SK-N-SH (cell line): ENCODE data around the gene MFAP3. TPM values are rescaled to one million over a fixed set of nuclear protein-coding genes. Genes with fewer than 3 reads are reported as not detected.

ENCODE experiments used
- CTCF ChIA-PET: fragments of 300-600, 350-600 bp; formaldehyde crosslinking; extraction: SDS; loops from one replicate; lab custom pipeline; 2021; lab: Yijun Ruan, JAX
- POLR2A ChIA-PET: fragments of 350-600 bp; sonication (Branson Sonifier 250); formaldehyde crosslinking; extraction: SDS; loops from one replicate; lab custom pipeline; 2020; ENCODE audit warnings: antibody characterized with exemption, inconsistent platforms; lab: Yijun Ruan, JAX
- DNase-seq: peaks from one replicate; pipeline ENCODE4 v3.0.0; 2012
- H2AFZ ChIP-seq: fragments of 200-600 bp; sonication (generic); 2 replicates; pipeline ENCODE4 v1.8.1; 2016; ENCODE audit warnings: antibody characterized with exemption, mild to moderate bottlenecking, low read depth
- H3F3A ChIP-seq: fragments of 200-600 bp; sonication (generic); replicated peaks from 2 replicates; pipeline ENCODE3; 2016; ENCODE audit warnings: antibody characterized with exemption, mild to moderate bottlenecking; ENCODE audit not compliant: insufficient read depth
- H3K27ac ChIP-seq, 2 experiments: fragments of 200-500 bp in 1 of 2; fragments of 200-600 bp in 1 of 2; sonication (Bioruptor generic) in 1 of 2; sonication (generic), shearing (Covaris generic) in 1 of 2; 2 replicates each; pipeline versions ENCODE4 v1.5.1 to v1.6.1; 2014 to 2016; ENCODE audit warnings: low read depth in 2 of 2, inconsistent platforms in 1 of 2, low read length in 1 of 2, mild to moderate bottlenecking in 1 of 2, mixed read lengths in 1 of 2
- H3K27me3 ChIP-seq: fragments of 200-600 bp; sonication (generic), shearing (Covaris generic); 2 replicates; pipeline ENCODE4 v1.6.1; 2016; ENCODE audit warnings: mixed run types; ENCODE audit not compliant: insufficient read depth
- H3K36me3 ChIP-seq, 2 experiments: fragments of 200-500 bp in 1 of 2; fragments of 200-600 bp in 1 of 2; sonication (Bioruptor generic) in 1 of 2; sonication (generic) in 1 of 2; replicated peaks in 1 of 2; 2 replicates each; pipeline versions ENCODE3 to v1.5.1; 2014 to 2016; ENCODE audit warnings: low read length in 1 of 2, mild to moderate bottlenecking in 1 of 2; ENCODE audit not compliant: insufficient read depth in 2 of 2, control insufficient read depth in 1 of 2
- H3K4me1 ChIP-seq, 2 experiments: fragments of 200-500 bp in 1 of 2; fragments of 200-600 bp in 1 of 2; sonication (Bioruptor generic) in 1 of 2; sonication (generic), shearing (Covaris generic) in 1 of 2; 2 replicates each; pipeline versions ENCODE4 v1.5.1 to v1.6.1; 2014 to 2016; ENCODE audit warnings: low read depth in 1 of 2, low read length in 1 of 2, mixed run types in 1 of 2; ENCODE audit not compliant: insufficient read depth in 2 of 2, control insufficient read depth in 1 of 2
- H3K4me2 ChIP-seq: fragments of 200-600 bp; sonication (generic), shearing (Covaris generic); 2 replicates; pipeline ENCODE4 v1.6.1; 2017; ENCODE audit warnings: mixed run types
- H3K4me3 ChIP-seq, 2 experiments: fragments of 200-500 bp in 1 of 2; fragments of 200-600 bp in 1 of 2; sonication (Bioruptor generic) in 1 of 2; sonication (generic), shearing (Covaris generic) in 1 of 2; 2 replicates each; pipeline versions ENCODE4 v1.5.1 to v1.8.1; 2014 to 2016; ENCODE audit warnings: low read depth in 2 of 2, inconsistent platforms in 1 of 2, low read length in 1 of 2, mild to moderate bottlenecking in 1 of 2, mixed read lengths in 1 of 2, moderate library complexity in 1 of 2
- H3K79me2 ChIP-seq: fragments of 200-600 bp; sonication (generic); 2 replicates; pipeline ENCODE4 v1.8.1; 2017; ENCODE audit warnings: mild to moderate bottlenecking; ENCODE audit not compliant: insufficient read depth
- H3K9ac ChIP-seq: fragments of 200-600 bp; sonication (generic); 2 replicates; pipeline ENCODE4 v1.6.1; 2017; ENCODE audit warnings: mixed run types
- H3K9me2 ChIP-seq: fragments of 200-600 bp; sonication (generic); 2 replicates; pipeline ENCODE4 v1.6.1; 2017; ENCODE audit warnings: mixed run types
- H3K9me3 ChIP-seq: fragments of 200-600 bp; sonication (generic); 2 replicates; pipeline ENCODE4 v1.6.1; 2017; ENCODE audit warnings: mixed run types, mild to moderate bottlenecking, moderate library complexity
- H4K20me1 ChIP-seq: fragments of 200-600 bp; sonication (generic); 2 replicates; pipeline ENCODE4 v1.6.1; 2017; ENCODE audit warnings: mild to moderate bottlenecking, mixed run types; ENCODE audit not compliant: insufficient read depth
- CHD2 ChIP-seq: fragments of 150-350 bp; IDR thresholded peaks from 2 replicates; pipeline ENCODE4 v1.6.1; 2018; ENCODE audit warnings: low read length; ENCODE audit not compliant: partially characterized antibody
- CTCF ChIP-seq: fragments of 200-600 bp; sonication (generic); IDR thresholded peaks from 2 replicates; pipeline ENCODE4 v1.6.1; 2017; ENCODE audit warnings: antibody characterized with exemption, mild to moderate bottlenecking, moderate library complexity
- ELF1 ChIP-seq: IDR thresholded peaks from 2 replicates; pipeline ENCODE4 v1.4.0; 2012
- FOXJ3 ChIP-seq: sonication (generic); formaldehyde crosslinking; IDR thresholded peaks from 2 replicates; pipeline ENCODE4 v1.5.1; 2020; ENCODE audit warnings: mild to moderate bottlenecking, missing genetic modification reagents
- GATA2 ChIP-seq: sonication (generic); formaldehyde crosslinking; IDR thresholded peaks from 2 replicates; pipeline ENCODE4 v1.5.0; 2020; ENCODE audit warnings: mild to moderate bottlenecking, missing genetic modification reagents
- MAX ChIP-seq: IDR thresholded peaks from 2 replicates; pipeline ENCODE4 v1.4.0; 2012; ENCODE audit warnings: low read depth
- MXI1 ChIP-seq: IDR thresholded peaks from 2 replicates; pipeline ENCODE4 v1.6.1; 2012; ENCODE audit warnings: mild to moderate bottlenecking, low read depth, low read length, improper control_type of control experiment
- NFIC ChIP-seq: IDR thresholded peaks from 2 replicates; pipeline ENCODE4 v1.4.0; 2012; ENCODE audit warnings: borderline replicate concordance
- NRF1 ChIP-seq: IDR thresholded peaks from 2 replicates; pipeline ENCODE4 v1.6.1; 2012; ENCODE audit warnings: low read depth, mild to moderate bottlenecking, low read length
- POLR2AphosphoS5 ChIP-seq: IDR thresholded peaks from 2 replicates; pipeline ENCODE4 v1.6.1; 2012; ENCODE audit warnings: low read depth, low read length
- RAD21 ChIP-seq: IDR thresholded peaks from 2 replicates; pipeline ENCODE4 v1.6.1; 2012; ENCODE audit warnings: mild to moderate bottlenecking, low read length
- RXRA ChIP-seq: IDR thresholded peaks from 2 replicates; pipeline ENCODE4 v1.4.0; 2012; ENCODE audit warnings: low read depth, mild to moderate bottlenecking, borderline replicate concordance
- SIN3A ChIP-seq: IDR thresholded peaks from 2 replicates; pipeline ENCODE4 v1.6.1; 2012; ENCODE audit warnings: low read depth, mild to moderate bottlenecking, low read length, moderate library complexity, borderline replicate concordance
- TCF12 ChIP-seq: IDR thresholded peaks from 2 replicates; pipeline ENCODE4 v1.4.0; 2012
- WGBS: methylation state at CpG from one replicate; pipeline ENCODE4 v1.1.6; 2017; ENCODE audit warnings: low lambda C conversion rate; 5-methylcytosine and 5-hydroxymethylcytosine counted together
- polyA plus RNA-seq, 3 experiments: library from polyadenylated mRNA; depleted of rRNA; stranded (reverse); fragments of >200 nt; gene quantifications; 2 replicates each; pipeline ENCODE4 v1.2.3, GENCODE V29; 2012
- TF ChIP-seq, protein P1 (sequence below): IDR thresholded peaks from 2 replicates; pipeline ENCODE4 v1.4.0; 2012; ENCODE audit warnings: low read depth, borderline replicate concordance
- TF ChIP-seq, protein P2 (sequence below): fragments of 150-350 bp; IDR thresholded peaks from 2 replicates; pipeline ENCODE4 v1.6.1; 2016; ENCODE audit warnings: mild to moderate bottlenecking, low read depth, low read length
- TF ChIP-seq, protein P3 (sequence below): IDR thresholded peaks from 2 replicates; pipeline ENCODE4; 2012

MFAP3 gene
- polyA plus RNA-seq, 1 of the 3 experiments (the other 2 are of a cell fraction), result 16.0 TPM

GRCh38 chr5:154076240-154076922 is 37.6 kb downstream of the MFAP3 start:
- H3K27ac ChIP-seq, result no peak overlapping the region
- peaks cover 7 to 11% of the 10 kb centered on the region in 2 experiments; a peak in 2 of 4 replicates for H3K4me1 ChIP-seq
- WGBS, result 74% methylated on average over 5 of the region's 5 CpGs
- TF ChIP-seq ELF1 (no peak), CTCF (no peak), RXRA (no peak), MAX (no peak), NRF1 (no peak), FOXJ3 (CRISPR knock-in tag) (no peak), NFIC (no peak), MXI1 (no peak), GATA2 (no peak), POLR2AphosphoS5 (no peak), RAD21 (no peak), SIN3A (no peak), TCF12 (no peak), CHD2 (no peak)
- TF ChIP-seq, protein P1, sequence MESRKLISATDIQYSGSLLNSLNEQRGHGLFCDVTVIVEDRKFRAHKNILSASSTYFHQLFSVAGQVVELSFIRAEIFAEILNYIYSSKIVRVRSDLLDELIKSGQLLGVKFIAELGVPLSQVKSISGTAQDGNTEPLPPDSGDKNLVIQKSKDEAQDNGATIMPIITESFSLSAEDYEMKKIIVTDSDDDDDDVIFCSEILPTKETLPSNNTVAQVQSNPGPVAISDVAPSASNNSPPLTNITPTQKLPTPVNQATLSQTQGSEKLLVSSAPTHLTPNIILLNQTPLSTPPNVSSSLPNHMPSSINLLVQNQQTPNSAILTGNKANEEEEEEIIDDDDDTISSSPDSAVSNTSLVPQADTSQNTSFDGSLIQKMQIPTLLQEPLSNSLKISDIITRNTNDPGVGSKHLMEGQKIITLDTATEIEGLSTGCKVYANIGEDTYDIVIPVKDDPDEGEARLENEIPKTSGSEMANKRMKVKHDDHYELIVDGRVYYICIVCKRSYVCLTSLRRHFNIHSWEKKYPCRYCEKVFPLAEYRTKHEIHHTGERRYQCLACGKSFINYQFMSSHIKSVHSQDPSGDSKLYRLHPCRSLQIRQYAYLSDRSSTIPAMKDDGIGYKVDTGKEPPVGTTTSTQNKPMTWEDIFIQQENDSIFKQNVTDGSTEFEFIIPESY, result no peak
- TF ChIP-seq, protein P2, sequence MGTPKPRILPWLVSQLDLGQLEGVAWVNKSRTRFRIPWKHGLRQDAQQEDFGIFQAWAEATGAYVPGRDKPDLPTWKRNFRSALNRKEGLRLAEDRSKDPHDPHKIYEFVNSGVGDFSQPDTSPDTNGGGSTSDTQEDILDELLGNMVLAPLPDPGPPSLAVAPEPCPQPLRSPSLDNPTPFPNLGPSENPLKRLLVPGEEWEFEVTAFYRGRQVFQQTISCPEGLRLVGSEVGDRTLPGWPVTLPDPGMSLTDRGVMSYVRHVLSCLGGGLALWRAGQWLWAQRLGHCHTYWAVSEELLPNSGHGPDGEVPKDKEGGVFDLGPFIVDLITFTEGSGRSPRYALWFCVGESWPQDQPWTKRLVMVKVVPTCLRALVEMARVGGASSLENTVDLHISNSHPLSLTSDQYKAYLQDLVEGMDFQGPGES, result no peak
- TF ChIP-seq, protein P3, sequence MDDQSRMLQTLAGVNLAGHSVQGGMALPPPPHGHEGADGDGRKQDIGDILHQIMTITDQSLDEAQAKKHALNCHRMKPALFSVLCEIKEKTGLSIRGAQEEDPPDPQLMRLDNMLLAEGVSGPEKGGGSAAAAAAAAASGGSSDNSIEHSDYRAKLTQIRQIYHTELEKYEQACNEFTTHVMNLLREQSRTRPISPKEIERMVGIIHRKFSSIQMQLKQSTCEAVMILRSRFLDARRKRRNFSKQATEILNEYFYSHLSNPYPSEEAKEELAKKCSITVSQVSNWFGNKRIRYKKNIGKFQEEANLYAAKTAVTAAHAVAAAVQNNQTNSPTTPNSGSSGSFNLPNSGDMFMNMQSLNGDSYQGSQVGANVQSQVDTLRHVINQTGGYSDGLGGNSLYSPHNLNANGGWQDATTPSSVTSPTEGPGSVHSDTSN, result no peak
- no peaks in the 10 kb centered on the region for H3K9me2 ChIP-seq
- H3K4me2 ChIP-seq, result no peak overlapping the region
- DNase-seq, result no peak
- CTCF ChIA-PET, result interaction anchor here (1.2 to 11.6 kb wide), 7 partner anchors 32 to 330 kb away, joined by 3 to 184 read pairs (median 5); partner anchors contain the start of gene GALNT10
- no peaks in the 10 kb centered on the region for H4K20me1 ChIP-seq
- H3K36me3 ChIP-seq, result no peaks in the 10 kb centered on the region
- no peak overlapping the region for H2AFZ ChIP-seq
- POLR2A ChIA-PET, result no interaction called here
- no peak overlapping the region for H3K9ac ChIP-seq
- H3K27me3 ChIP-seq, result no peaks in the 10 kb centered on the region
- no peak overlapping the region for H3K4me3 ChIP-seq
- H3K79me2 ChIP-seq, result no peaks in the 10 kb centered on the region
- H3K9me3 ChIP-seq, result no peaks in the 10 kb centered on the region
- H3F3A ChIP-seq, result no peaks in the 10 kb centered on the region
